T-helper 1 cell (primary cell): ENCODE results near the gene NBPF26.
"Not testable (repeated sequence)": the region's sequence is repeated elsewhere in the genome, so short reads cannot be mapped to it uniquely, and the experiment has no call there.

Source experiments
- DNase-seq, 5 donors: peaks; one replicate each; pipeline ENCODE4 v3.0.0-alpha.2; 2012 to 2020

The NBPF26 gene

GRCh38 chr1:120858144-120858543 lies 134.4 kb downstream of the NBPF26 start:
- not testable (repeated sequence) for DNase-seq

GRCh38 chr1:120859615-120860234 lies 136.0 kb downstream of the NBPF26 start:
- not testable (repeated sequence) for DNase-seq

GRCh38 chr1:120878206-120878605 lies 154.5 kb downstream of the NBPF26 start:
- not testable (repeated sequence) for DNase-seq

GRCh38 chr1:120880056-120880455 lies 156.3 kb downstream of the NBPF26 start:
- not testable (repeated sequence) for DNase-seq

- DNase-seq, result not testable (repeated sequence)
Measured at GRCh38 chr1:120881934-120882333, 158.2 kb downstream of the NBPF26 start.
